Colon (tissue), 2 donors: ENCODE measurements around the gene IFNL3.
"Not testable (repeated sequence)": the region's sequence is repeated elsewhere in the genome, so short reads cannot be mapped to it uniquely, and the experiment has no call there.

Experiments used
- FAIRE-seq: peaks from 2 replicates; lab custom pipeline; 2012; peaks lifted over from hg19 to GRCh38; lab: Jason Lieb, UNC
- donor health status: control.
- donor health status: control.

The IFNL3 gene

DNA sequence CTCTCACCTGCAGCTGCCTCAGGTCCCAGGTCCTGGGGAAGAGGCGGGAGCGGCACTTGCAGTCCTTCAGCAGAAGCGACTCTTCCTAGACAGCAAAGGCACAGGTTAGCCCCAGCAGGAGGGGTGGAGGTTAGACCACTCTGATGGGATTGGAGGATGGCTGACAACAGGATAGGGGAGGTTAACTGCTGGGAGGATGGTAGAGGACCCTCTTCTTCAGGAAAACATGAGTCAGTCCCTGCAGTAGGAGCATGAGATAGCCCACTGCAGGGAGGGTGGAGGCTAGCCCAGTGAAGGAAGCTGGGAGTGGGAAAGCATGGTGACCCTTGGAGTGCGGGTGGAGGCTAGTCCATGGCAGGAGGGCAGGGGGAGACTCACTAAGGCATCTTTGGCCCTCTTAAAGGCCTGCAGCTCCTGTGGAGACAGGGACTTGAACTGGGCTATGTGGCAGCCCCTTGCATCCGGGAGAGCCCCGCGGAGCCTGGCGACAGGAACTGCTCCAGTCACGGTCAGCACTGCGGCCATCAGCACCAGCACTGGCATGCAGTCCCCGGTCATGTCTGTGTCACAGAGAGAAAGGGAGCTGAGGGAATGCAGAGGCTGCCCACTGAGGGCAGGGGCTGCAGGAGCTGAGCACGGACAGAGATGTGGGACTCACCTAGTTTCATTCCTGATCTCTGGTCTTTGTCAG, at the start of gene IFNL3:
Gene IFNL3, minus strand, starts transcription at position 597 of the 691 bp plus-strand sequence. Its CDS starts 39 bp downstream, at position 558.
- not testable (repeated sequence) for FAIRE-seq

DNA sequence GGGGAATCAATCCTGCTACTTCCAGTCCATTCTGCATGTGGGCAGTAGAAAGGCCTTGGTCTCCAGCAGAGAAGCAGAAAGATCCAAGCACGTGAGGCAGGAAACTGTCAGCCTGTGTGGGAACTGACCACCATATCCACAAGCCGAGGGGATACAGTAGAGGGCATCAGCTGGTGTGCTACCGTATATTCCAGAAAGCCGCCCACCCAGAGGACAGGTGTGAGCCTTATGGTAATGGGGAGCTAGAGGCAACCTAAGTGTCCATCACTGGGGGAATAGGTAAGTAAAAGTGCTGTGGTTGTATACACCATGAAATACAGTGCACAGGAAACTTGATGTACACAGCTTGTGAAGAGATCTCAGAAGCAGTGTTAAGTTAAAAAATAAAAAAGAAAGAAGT, 48.6 kb upstream of the IFNL3 start:
- no peak for FAIRE-seq

- no peak for FAIRE-seq
Measured at GRCh38 chr19:39284032-39284431, 39.2 kb upstream of the IFNL3 start.

DNA sequence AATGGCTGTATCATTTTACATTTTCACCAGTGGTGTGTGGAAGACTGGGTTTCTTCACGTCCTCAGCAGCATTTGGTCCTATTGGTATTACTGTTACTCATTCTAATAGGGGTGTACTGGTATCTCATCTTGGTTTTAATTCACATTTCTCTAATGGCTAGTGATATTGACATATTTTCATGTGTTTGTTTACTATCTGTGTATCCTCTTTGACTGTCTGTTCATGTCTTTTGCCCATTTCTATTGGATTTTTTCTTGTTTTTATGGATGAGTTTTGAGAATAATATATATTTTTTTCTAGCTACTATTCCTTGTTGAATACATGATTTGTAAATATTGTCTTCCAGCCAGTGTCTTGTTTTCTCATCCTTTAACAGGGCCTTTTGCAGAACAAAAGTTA, 37.2 kb upstream of the IFNL3 start:
- FAIRE-seq = no peak

DNA sequence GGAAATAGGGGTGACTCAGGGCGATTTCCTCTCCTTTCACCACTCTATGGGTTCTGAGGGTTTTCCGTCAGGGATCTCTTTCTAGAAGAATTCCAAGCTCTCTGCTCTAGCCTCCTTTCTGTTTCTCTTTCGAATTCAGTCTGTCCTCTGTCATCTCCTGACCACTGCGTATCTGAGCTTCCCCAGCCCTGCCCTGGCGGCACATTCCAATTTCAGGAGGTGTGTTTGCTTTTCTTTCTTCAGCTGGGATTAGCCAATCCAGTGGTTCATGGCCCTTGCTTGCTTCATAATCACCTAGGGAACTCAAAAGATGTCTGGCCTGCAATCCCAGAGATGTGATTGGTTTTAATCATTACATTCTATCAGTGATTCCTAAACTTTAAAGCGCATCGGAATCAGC, 32.8 kb upstream of the IFNL3 start:
- no peak for FAIRE-seq

- no peak for FAIRE-seq
Measured at GRCh38 chr19:39276740-39277139, 31.9 kb upstream of the IFNL3 start.

DNA sequence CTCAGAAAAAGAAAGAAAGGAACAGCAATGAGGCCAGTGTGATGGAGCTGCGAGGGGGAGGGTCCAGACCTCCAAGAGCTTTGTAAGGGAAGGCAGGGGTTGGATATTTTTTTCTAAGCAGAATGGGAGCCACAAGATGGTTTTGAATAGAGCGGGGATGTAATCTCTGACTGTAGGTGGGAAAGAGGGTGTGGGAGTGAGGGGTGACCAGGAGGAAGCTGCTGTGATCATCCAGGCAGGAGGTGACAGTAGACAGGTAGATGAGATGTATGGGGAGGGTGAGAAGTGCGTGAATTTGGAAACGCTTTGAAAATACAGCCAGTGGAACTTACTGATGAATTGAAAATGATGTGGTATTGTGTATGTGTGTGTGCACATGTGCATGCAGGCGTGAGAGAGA, 30.8 kb upstream of the IFNL3 start:
- FAIRE-seq = no peak

GRCh38 chr19:39273859-39274258, 29.1 kb upstream of the IFNL3 start:
- not testable (repeated sequence) for FAIRE-seq

GRCh38 chr19:39270036-39270871, 25.4 kb upstream of the IFNL3 start:
- FAIRE-seq = no peak

GRCh38 chr19:39269369-39269768, 24.6 kb upstream of the IFNL3 start:
- FAIRE-seq = not testable (repeated sequence)

DNA sequence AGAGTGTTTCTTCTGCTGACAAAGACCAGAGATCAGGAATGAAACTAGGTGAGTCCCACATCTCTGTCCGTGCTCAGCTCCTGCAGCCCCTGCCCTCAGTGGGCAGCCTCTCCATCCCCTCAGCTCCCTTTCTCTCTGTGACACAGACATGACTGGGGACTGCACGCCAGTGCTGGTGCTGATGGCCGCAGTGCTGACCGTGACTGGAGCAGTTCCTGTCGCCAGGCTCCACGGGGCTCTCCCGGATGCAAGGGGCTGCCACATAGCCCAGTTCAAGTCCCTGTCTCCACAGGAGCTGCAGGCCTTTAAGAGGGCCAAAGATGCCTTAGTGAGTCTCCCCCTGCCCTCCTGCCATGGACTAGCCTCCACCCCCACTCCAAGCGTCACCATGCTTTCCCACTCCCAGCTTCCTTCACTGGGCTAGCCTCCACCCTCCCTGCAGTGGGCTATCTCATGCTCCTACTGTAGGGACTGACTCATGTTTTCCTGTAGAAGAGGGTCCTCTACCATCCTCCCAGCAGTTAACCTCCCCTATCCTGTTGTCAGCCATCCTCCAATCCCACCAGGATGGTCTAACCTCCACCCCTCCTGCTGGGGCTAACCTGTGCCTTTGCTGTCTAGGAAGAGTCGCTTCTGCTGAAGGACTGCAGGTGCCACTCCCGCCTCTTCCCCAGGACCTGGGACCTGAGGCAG, 23.9 kb upstream of the IFNL3 start:
- FAIRE-seq = not testable (repeated sequence)

DNA sequence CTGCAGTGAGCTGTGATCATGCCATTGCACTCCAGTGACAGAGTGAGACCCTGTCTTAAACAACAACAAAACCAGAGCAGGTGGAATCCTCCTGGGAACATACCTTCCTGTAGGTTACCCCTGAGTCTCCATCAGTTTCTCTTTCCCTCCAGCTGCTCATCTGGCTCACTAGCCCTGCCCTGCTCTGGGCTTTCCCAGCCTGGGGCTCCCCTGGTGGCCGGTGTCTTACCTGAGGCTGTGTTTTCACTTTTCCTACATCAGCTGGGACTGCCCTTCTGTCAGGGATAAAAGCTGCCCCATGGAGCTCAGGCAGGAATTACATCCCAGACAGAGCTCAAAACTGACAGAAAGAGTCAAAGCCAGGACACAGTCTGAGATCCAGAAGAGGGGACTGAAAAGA, 23.3 kb upstream of the IFNL3 start, which contains the start of gene IFNL2:
Gene IFNL2, plus strand, starts transcription at position 312 of the 400 bp plus-strand sequence. CDS start 173 bp downstream, outside the sequence.
- FAIRE-seq = not testable (repeated sequence)

GRCh38 chr19:39265321-39265916, 20.6 kb upstream of the IFNL3 start:
- no peak for FAIRE-seq

DNA sequence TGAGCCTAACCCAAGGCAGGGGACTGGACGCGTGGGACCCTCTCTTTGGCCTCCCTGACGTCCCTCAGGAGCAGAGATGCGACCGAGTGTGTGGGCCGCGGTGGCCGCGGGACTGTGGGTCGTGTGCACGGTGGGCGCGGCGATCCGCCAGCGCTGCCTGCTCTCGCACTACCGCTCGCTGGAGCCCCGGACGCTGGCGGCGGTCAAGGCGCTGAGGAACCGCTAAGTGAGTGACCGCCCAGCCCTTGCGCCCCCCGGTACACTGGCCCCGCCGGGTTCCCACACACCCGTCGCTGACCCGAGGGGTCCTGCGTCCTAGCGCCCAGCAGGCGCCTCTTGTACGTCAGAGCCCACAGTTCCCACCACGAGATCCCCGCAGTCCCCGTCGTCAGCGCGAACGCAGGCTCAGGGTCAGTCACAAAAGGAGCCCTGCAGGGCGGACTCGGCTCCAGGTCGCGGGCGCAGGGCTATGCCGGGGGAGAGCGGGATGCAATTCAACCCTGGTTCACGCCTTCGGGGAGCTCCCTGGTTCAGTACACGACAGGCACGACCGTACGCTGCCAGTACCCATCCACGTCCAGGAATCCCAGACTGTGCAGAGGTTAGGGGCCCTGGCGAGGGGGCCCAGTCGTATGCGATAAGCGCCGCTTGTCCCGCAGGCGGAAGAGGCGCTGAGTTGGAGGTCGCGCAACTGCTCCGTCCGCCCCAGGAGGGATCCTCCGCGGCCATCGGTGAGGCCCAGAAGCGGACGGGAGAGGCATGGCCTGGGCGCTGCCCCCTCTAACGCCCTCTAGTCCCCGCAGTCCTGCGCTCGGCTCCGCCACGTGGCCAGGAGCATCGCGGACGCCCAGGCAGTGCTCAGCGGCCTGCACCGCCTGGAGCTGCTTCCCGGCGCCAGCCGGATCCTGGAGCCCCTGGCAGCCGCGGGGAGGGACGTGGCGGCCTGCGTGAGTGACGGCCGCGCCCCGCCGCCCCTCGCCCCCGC, 19.8 kb upstream of the IFNL3 start:
- FAIRE-seq = no peak

GRCh38 chr19:39263912-39264305, 19.1 kb upstream of the IFNL3 start:
- FAIRE-seq = no peak

DNA sequence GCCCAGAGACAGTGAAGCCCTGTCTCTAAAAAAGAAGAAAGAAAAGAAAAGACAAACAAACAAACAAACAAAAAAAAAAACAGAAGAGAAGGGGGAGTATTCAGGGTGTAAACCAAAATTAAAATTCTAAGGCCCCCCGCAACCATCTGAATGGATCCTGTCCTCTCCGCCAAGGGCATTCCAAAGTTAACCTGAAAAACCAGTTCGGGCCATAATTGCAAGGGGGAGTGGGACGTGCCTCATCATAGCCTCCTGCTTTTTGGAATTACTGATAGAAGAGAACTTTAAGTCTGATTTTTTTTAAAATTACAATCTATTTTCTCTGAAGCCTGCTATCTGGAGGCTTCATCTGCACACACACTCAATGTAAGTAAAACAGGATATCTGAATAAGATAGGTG, 17.7 kb upstream of the IFNL3 start:
- no peak for FAIRE-seq

DNA sequence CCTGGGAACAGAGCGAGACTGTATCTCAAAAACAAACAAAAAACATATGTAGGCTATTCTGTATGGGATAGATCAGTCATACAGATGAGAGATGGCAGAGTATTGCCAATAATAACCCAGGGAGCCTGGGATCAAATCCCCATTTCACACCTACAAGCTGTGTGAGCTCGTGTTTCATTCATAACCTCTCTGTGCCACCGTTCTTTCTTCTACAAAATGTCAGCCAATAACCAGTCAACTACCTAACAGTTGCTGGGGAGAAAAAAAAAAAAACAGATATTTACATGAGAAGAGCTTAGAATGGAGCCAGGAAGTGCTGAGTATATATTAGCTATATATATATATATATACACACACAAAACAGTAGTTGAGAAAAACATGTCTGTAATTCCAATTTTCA, 16.9 kb upstream of the IFNL3 start:
- no peak for FAIRE-seq

GRCh38 chr19:39257227-39257626, 12.4 kb upstream of the IFNL3 start:
- no peak for FAIRE-seq

GRCh38 chr19:39254531-39255345, 9.9 kb upstream of the IFNL3 start:
- FAIRE-seq = no peak
